ENCODE results near the gene KIF26A.
A peak's percentile ranks its signal among the peaks of the same experiment; 100 is the strongest.

The KIF26A gene

GRCh38 chr14:104137297-104138097 lies 890 bp upstream of the KIF26A start:
- no peak overlapping the region for H3K4me3 ChIP-seq (replicated peaks; ENCODE audit: low read depth, low read length)
- DNase-seq (ENCODE audit: low read depth), result peak; percentile 24
- TF ChIP-seq CTCF (IDR thresholded peaks at IDR 0.05; ENCODE audit: low read length, missing control alignments), result peak; percentile 22

GRCh38 chr14:104138718-104139459 lies 502 bp downstream of the KIF26A start:
- TF ChIP-seq CTCF (IDR thresholded peaks at IDR 0.05; ENCODE audit: low read length, missing control alignments), result no peak
- DNase-seq (ENCODE audit: low read depth), result no peak
- no peak overlapping the region for H3K4me3 ChIP-seq (replicated peaks; ENCODE audit: low read depth, low read length)

GRCh38 chr14:104139460-104140212 lies 1.2 kb downstream of the KIF26A start:
- H3K4me3 ChIP-seq (replicated peaks; ENCODE audit: low read depth, low read length), result no peak overlapping the region
- no peak for DNase-seq (ENCODE audit: low read depth)
- no peak for TF ChIP-seq CTCF (IDR thresholded peaks at IDR 0.05; ENCODE audit: low read length, missing control alignments)

- H3K4me3 ChIP-seq (replicated peaks; ENCODE audit: low read depth, low read length), result no peak overlapping the region
- DNase-seq (ENCODE audit: low read depth), result no peak
- no peak for TF ChIP-seq CTCF (IDR thresholded peaks at IDR 0.05; ENCODE audit: low read length, missing control alignments)
Observed at GRCh38 chr14:104140213-104140462, 1.8 kb downstream of the KIF26A start.

GRCh38 chr14:104140463-104141331 lies 2.3 kb downstream of the KIF26A start:
- no peak for DNase-seq (ENCODE audit: low read depth)
- H3K4me3 ChIP-seq (replicated peaks; ENCODE audit: low read depth, low read length), result no peak overlapping the region
- TF ChIP-seq CTCF (IDR thresholded peaks at IDR 0.05; ENCODE audit: low read length, missing control alignments), result no peak

GRCh38 chr14:104141621-104142091 lies 3.3 kb downstream of the KIF26A start:
- no peak for DNase-seq (ENCODE audit: low read depth)
- no peak for TF ChIP-seq CTCF (IDR thresholded peaks at IDR 0.05; ENCODE audit: low read length, missing control alignments)
- H3K4me3 ChIP-seq (replicated peaks; ENCODE audit: low read depth, low read length), result no peak overlapping the region

Data from fibroblast of pulmonary artery (primary cell).